HG03039 (cell line): Measurements from ENCODE around the gene GSG1L.

Experiments used
- ATAC-seq: cut with Tn5 transposase; IDR thresholded peaks from one replicate; pipeline ENCODE4 v1.9.1; 2021; ENCODE audit warnings: mild to moderate bottlenecking, moderate library complexity; ENCODE audit not compliant: unreplicated experiment

GSG1L gene

DNA sequence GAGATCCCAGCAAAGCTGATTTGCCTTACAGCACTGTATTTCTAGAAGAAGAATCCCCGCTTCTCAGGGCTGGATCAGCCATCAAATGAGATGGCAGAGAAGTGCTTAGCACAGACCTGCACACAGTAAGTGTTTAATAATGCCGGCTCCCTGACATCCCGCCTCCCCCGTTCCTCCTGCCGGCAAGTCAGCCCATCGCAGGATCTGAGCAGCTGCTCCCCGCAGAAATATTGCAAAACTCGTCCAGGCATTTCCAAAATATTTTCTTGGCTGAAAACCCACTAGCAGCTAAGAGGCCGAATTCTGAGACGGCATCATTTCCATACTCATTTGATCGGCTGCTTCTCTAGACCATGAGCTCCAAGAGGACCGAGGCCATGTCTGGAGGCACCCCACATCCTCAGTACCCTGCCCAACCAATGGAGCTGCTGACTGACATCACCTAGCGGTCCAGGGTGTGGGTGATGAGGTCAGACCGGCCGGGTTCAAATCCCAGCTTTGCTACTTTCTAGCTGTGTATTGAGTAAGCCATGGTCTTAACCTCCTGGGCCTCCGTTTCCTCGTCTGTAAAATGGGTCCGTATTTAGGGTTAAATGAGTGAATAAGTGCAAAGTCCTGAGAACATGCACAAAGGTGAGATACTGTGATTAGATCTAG, 262.1 kb downstream of the GSG1L start:
- ATAC-seq: no peak

DNA sequence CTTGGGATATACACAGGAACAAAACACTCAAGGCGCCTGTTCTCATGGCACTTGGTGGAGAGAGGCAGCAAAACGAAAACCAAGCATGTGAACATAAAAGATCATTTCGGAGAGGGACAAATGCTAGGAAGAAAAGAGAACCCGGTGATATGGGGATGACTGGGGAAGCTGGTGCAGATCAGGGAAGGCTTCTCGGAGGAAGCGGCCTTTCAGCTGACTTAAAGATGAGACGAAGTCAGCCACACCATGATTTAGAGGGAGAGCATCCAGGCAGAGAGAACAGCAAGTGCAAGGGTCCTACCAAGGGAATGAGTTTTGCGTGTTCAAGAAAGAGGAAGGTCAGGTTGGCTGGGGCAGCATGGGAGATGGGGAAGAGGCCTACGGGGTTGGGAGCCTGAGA, 262.7 kb downstream of the GSG1L start:
- no peak for ATAC-seq

DNA sequence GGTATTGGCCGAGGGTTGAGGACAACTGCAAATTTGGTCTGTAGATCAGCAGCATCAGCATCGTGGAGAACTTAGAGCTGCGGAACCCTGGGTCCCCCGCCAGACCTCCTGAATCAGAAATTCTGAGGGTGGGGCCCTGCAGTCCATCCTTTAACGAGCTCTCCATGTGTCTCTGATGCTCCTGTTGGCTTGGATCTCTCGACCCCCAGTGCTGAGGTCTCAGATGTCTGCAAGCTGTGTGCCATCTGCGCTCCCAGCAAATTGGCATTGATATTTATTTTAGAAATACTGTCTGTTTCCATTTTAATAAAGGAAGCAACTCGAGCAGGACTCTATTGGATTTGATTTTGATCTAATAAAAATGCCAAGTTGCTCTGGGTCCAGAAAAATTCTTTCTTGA, 263.6 kb downstream of the GSG1L start:
- no peak for ATAC-seq

DNA sequence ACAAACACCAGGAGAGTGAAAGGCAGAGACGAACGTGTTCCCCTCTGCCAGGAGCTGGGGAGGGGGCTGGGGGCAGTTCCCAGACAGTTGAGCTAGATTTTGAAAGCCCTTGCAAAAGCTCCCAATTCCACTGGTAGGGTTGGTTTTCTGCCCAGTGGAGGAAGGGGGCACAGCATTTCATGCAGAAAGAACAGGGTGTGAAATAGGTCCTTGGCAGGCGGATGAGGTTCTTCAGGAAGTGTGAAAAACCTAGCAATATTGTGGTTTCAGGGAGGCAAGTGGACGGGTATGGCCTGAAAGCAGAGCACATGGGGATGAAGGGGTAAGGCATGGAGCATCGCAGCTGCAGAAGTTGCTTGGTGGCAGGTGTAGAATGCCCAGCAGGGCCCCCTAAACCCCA, 265.3 kb downstream of the GSG1L start:
- no peak for ATAC-seq

DNA sequence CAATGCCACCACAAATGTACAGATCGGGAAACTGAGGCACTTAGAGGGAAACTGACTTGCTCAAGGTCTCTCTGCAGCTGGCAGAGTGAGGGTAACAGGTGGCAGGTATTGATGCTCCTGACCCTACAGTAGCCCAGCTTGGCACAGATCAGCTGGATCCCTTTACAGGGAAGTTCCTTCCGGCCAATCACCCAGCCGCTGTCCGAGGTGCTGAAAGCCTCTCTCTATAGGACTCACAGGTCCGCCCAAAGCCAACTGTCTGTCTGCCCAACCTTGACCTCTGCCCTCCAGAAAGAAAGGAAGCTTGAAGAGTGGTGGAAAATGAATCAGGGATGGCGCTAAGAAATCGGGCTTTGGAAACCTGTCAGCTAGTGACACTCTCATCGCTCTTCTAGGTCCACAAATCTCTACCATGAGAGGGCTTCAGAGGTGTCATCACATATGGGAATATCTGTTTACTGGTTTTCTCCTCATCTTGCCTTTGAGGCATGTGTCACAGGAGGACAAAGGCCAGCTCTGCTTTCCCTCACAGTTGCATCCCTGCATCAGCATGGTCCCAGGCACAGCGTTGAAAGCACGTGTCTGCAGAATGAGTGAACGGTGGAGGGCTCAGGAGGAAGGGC, 267.4 kb downstream of the GSG1L start:
- ATAC-seq: no peak

DNA sequence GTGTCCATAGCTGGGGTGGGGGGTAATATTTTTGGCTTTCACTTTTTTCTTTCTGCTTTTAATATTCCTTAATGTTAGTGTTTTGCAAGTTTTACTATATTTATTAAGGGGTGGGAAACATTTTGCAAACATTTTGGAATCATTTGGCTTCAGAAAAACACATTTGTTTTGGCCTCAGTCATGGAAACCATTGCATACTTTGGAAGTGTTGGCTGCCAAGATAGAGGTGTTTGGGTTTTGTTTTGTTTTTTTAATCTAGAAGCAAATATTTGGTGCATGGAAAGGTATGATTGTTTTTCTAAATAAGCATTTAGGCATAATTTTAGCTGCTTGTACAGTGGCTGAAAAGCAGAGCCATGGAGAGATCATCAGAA, 270.3 kb downstream of the GSG1L start:
- no peak for ATAC-seq

DNA sequence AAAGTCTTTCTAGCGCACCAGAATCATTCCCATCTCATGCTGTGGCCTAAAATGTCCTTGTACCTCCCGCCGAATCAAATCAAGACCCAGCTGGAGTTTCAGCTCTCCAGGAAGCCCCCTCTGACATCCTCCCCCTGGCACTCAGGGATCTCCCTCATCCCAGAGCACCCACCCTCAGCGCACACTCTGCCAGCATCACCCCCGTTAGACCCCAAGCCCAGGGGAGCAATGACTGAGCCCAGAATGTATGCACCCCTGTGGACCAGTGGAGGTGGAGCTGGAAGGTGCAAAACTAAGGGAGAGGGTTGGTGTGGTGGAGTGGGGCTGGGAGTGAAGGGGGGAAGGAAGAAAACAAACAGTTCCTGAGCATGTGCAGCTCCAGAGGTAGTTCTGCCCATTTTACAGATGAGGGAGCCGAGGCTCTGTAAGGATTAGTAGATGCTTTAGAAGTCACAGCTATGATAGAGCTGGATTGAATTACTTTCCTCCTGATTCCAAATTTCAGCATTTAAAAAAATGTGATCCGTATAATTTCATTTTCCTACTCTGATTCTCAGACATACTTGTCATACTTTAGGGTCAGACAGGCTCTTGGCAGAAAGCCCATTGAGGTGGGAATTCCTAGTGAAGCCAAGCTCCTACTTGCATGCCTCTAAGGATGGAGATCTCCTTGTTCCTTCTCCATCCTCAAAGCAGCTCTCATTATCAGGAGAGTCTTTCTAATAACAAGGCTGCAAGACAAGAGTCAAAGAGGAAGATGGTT, 270.8 kb downstream of the GSG1L start:
- ATAC-seq: no peak

DNA sequence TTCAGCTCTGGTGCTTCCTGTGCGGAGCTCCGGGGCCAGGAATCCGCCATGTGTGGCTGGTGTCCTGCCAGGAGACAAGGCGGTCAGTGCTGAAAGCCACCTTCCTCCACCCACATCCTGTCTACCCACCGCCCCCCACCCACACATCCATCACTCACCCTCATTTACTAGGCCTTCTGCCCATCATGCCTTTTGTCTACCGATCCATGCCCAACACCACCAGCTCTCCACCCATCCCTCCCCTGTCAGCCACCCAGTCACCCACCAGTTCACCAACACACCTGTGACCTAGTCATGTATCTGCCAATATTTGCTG, 272.2 kb downstream of the GSG1L start:
- ATAC-seq: no peak

DNA sequence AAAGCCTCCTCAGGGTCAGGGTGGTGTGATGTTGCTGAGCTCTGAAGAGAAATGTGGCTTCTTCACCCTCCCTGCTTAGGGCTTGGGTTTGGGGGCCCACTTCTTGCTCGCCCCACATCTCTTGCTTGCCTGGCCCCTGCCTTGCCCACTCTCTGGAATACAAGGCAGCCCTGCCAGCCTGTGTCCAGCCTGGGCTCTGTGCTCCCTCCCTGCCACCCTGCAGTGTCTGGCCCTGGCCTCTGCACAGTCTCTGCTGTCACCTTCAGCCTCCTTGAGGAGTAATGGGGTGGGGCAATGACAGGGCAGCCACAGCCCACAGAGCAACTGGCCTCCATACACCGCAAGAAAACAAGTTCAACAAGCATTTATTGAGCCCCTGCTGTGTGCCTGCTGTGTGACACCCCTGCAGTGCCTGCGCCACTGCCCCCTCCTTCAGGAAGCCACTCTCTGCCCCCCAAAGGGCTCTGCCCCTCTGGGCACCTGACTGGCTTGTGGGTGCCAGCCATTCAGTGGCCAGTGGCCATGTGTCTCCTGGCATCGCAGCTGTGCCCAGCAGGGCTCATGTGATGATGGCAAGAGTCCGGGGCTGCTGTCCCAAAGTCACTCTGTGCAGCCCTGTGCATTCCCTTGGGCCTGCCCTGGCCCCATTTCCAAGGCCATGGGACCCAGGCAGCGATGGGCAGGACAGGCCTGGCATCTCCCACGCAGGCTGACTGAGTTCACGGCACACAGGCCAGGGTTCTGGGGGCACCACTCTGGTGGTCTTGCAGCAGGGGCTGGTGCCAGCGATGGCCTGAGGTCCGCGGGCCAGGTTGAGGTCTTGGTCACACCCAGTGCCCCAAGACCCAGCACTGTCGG, 272.7 kb downstream of the GSG1L start:
- no peak for ATAC-seq

DNA sequence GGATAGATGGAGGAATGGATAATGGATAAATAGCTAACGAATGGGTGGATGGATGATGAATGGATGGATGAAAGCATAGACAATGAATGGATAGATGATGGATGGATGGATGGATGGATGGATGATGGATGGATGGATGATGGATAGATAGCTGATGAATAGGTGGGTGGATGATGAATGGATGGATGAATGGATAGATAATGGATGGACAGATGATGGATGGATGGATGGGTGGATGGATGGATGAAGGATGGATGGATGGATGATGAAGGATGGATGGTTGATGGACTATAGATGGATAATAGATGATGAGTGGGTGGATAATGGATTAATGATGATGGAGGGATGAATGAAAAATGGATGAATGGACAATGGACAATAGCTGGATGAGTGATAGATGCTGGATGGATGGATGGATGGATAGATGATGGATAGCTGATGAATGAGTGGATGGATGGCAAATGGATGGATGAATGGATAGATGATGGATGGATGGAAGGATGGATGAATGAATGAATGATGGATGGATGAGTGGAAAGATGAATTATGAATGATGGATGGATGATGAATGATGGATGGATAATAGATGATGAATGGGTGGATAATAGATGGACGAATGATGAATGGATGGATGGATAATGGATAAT, 273.8 kb downstream of the GSG1L start:
- no peak for ATAC-seq

DNA sequence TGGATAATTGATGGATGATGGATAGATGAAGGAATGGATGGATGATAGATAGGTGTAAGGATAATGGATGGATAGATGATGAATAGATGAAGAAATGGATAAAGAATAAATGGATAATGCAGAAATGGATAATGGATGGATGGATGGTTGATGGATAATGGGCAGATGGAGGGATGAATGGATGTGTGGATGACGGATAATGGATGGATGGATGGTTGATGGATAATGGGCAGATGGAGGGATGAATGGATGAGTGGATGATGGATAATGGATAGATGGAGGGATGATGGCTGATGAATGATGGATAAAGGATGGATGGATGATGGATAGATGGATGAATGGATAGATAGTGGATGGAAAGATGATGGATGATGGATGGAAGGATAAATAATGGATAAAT, 274.4 kb downstream of the GSG1L start:
- no peak for ATAC-seq

DNA sequence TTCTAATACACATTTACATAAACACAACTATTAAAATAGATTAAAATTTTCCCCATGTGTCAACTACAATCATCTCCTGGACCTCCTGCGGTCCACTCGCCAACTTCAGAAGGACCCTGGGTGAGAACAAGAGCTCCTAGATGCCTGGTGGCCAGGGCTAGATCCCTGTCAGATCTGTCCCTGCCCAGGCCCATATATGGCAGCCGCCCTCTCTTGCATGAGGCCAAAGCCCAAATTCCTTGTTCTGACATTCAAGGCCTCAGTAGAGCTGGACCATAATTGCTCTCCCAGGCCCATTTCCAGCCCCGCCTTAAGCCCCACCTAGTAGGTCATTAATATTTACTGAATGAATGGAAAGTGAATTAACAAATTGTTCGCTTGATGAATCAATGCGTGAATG, 275.8 kb downstream of the GSG1L start:
- no peak for ATAC-seq

DNA sequence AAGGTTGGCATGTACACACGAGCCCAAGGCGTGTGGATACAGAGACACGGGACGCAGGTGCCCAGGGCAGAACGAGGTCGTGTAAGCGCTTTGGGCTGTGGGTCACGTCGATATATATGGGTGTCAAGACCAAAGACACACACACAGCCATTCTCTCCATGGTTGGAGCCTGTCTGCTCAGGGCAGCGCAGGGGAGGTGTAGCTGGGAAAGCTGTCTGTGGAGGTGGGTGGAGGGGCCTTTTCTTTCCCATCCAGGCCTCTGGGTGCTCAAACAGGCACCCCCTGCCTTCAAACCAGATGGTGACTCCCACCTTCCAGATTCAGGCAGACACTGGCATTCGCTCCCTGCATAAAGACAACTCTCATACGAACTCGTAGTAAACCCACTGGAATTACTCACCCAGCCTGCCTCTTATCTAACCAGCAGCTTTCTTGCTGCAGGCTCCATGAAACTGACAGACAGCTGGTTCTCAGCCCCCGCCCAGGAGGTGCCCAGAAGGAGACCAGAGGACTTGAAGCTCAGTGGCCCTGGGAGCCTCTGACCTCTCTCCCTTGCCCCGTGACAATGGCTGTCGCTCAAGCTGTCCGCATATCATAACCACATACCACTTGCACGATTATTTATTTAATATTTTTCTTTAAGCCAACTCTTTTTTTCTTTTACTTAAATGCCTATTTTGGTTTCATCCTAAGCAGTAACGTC, 276.4 kb downstream of the GSG1L start:
- ATAC-seq: no peak

DNA sequence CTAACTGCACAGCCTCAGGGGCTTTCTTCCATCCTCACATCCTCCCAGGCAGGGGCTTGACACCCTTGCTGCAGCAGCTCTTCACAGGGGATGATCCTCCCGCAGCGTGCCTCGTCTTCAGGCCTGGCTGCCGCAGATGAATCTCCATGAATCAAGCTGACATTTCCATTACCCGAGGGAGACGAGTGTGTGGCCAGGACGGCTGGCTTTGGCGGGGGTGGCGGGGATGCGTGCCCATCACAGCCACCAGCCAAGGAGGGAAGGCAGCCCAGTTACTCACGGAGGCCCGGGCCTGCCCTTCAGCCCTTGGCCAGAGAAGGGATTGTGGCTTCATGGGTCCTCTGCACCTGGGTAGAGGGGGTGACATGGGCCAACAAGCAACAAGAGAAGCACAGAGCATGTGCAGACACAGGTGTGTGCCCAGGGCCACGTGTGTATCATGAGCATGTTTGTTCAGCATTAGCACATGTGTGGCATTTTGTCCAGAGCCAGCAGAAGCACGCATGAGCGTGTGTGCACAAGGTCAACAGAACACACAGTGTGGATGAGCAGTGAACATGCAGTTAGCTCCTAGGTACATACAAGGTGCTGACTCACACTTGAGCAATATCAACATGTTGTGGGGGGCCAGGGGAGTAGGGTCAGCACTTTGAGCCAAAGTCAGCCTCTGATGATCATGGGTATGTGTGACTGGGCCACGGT, 277.1 kb downstream of the GSG1L start:
- ATAC-seq: no peak

DNA sequence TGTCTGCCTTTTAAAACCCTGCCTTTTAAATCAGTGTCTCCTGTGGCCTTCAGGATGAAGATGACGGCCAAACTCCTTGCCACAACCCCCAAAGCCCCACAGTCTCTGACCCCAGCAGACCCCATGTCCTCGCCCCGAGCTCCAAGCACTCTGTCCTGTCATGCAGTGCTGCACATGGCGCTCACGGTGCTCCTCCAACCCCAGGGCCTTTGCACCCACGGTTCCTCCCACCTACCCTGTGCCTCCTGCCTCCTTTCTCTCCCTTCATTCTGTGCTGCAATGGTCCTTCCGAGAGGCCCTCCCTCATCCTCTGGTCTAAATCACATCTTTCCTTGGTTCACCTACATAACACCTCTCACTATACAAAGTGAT, 278.2 kb downstream of the GSG1L start:
- no peak for ATAC-seq

DNA sequence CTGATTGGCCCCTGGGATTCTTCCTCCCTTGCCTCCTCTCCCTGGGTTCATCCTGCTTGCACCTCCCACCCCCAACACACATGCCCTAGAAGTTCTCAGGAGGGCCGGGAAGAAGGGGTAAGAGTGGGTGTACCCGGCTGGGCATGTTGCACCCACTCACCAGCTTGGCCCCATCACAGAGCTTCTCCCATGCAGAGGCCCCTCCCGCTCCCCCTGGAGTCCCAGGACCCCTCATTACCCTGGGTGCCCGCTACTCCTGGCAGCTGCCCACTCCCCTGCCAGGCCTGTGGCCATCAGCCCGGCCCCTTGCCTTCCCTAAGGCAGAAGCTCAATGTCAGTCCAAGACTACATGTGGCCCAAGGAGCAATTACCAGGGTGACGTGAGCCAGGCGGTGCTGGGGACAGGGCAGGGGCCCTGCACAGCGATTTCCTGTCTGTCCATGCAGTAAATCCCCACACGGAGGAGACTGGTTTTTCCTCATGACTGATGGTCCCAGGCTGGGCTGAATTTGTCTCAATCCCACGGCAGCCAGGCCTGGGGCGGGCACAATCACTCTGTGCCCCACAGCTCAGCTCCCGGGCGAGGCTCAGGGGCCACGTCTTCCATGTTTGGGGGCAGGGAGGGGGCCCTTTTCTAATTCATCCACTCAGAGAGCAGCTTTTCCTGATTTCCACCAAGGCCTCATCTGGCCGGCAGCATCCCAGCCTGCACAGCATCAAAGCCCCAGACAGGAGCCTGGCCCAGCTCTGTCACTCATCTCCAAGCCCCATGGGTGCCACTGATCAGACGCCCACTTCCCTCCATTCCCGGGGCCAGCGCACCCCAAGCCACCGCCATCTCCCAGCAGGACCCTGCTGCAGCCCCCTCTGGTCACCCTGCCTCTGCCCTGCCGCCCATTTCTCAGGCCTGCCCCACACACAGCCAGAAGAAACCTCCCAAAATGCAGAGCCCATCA, 278.9 kb downstream of the GSG1L start:
- no peak for ATAC-seq

DNA sequence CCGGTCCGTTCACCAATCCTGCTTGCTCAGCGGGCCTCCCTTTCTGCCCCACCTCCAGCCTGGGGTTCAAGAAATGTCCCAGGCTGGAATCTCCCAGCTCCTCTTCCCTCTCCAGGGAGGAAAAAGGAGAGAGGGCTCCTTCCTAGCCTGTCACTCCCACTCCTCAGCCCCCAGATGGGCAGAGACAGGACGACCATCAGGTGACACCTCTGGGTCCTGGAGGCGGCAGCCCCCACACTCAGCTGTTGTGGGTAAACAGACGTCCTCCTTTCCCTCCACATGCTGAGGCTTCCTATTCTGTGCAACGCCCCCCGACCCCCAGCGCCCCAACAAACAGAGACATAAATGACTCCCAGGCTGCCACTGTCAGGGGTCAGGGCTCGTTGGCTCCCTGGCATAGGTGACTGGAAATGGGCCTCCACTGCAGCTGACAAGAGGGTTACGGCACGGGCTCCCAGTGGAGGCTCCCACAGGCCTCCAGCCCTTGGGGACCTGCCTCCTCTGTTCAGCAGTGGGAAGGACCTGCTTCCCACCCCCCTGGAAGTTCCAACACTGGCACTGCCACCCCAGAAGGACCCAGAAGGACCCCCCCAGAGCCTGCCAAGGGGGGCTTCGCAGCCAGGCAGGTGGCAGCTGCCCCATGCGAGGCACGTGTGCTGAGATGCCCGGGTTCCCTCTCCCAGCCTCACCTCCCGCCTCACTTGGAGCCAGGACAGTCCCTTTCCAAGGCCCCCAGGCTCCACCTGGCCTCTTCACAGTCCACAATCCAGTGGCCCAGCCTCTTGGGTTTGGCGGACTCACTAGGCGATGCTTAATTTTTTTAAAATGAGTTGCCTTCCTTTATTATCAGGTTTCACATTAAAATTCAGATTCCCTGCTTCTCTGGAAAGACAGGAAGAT, 281.3 kb downstream of the GSG1L start:
- ATAC-seq: no peak

DNA sequence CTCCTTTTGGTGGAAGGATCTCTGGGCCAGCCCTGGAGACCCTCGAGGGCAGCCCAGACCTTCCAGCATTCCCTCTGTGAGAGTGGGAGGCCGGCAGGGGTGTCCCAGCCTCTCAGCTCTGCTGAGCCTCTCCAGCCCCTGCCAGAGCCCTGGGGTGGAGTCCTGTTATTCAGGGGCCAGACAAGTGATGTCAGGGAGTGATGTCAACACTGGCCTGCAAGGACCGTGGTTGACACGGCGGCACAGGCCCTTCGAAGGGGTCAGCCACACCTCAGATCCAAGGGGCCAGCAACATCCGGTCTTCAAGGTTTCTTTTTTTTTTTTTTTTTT, 282.4 kb downstream of the GSG1L start:
- no peak for ATAC-seq
